Renal cortical epithelial cell (primary cell): ENCODE data around the gene DBNL. TPM values are rescaled to one million over a fixed set of nuclear protein-coding genes. Genes with fewer than 3 reads are reported as not detected.

Experiments
- DNase-seq: peaks from one replicate; pipeline ENCODE4 v3.0.0-alpha.2; 2011; ENCODE audit warnings: low read depth
- total RNA-seq: library from RNA; depleted of rRNA; stranded (reverse); fragments of >200 nt; gene quantifications from 2 replicates; pipeline ENCODE4 v1.2.3, GENCODE V29; 2014

DBNL gene
- total RNA-seq, 1 donor from 2014 or later = 158 TPM

GRCh38 chr7:44043902-44044301 is 600 bp upstream of the DBNL start:
- no peak for DNase-seq

DNA sequence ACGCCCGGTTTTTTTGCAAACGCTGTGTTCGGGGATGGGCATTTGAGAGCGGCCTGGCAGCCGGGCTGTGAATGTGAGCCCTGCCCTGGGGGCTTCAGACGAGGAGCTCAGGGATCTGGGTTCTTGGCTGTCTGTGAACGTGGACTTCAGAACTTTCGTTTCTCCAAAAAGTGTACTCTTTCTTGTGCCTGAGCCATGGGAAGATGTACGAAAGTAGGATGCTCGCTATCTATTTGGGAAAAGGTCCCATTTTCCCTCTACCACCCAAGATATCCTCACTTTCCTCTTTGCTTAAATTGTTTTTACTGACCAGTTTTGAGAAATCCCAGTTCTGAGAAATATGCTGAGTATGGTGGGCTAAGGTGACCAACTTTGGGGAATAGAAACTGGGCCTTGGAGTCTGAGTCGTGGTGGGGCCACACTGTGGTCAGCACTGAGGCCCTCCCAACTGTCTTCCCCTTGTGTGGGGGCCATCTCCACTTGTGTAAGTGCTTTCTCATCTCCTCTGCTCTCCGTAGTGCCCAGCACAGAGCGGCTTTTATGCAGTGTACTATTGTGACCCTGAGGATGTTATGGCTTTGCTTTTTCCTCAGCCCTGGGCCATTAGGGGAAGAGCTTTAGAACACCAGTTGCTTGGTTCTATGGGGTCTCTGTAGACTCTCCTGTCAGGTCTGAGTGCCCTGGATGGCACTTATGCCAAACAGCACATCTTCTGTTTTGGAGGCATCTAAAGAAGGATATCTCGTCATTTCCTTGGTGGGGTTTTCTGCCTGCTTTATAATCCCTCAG is 918 bp downstream of the DBNL start:
- no peak for DNase-seq

GRCh38 chr7:44046321-44047061 is 2.0 kb downstream of the DBNL start:
- DNase-seq = no peak

DNA sequence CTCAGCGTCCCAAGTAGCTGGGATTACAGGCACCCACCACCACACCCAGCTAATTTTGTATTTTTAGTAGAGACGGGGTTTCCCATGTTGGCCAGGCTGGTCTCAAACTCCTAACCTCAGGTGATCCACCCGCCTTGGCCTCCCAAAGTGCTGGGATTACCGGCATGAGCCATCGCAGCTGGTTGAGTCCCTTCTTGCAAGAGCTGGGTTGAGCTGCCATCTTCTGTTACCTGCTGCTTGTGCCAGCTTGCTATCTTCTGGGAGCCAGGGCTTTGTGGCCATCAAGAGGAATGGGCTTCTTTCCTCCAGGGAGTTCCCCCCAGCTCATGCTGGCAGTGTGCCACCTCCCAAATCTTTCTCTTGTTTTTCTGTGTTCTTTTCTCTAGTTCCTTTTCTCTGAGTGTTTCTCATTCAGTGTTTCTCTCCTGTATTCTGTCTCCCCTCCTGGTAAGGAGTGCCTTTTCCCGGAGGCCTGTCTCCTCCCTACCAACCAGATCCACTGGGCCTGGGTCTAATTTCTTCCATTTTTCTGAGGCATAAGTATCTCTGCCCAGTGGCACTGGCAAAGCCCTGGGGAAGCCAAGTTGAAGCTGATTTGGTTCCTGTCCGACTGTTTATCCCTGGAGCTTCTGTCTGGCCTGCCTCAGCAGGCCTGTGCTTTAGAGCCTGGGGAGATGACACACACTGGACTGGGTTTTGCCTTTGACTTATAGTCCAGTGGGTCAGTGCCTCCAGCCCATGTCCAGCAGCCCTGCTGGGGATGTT is 3.7 kb downstream of the DBNL start:
- no peak for DNase-seq

- no peak for DNase-seq
These were observed 5.8 kb downstream of the DBNL start for GRCh38 chr7:44050121-44050914.

DNA sequence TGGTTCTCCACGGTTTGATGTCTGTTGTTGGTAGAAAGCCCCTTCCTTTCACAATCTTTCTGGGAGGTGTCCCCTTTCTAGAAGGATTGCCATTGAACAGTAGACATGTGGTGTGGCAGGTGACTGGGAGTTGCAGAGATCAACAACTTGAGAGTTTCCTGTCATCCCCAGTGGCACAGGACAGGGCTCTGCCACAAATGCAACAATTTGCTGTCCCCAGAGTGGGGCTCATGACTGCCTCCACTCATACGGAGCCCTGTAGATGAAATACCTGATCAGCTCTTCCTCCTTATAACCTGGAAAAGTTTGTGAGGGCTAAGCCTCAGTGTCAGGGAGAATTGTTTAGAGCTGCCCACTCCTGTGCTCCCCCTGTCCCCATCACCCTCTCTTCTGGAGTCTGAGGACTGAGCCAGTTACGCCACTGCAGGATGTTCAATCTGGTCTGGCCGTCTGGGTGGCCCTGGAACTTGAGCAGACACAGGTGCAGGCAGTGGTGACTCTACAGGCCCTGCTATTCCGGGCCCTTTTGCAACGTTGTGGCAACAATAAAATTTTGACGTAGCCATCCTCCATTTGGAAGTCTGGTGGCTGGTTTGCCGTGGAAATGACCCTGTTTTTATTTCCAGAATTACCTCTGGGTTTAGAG is 6.5 kb downstream of the DBNL start:
- DNase-seq = no peak

DNA sequence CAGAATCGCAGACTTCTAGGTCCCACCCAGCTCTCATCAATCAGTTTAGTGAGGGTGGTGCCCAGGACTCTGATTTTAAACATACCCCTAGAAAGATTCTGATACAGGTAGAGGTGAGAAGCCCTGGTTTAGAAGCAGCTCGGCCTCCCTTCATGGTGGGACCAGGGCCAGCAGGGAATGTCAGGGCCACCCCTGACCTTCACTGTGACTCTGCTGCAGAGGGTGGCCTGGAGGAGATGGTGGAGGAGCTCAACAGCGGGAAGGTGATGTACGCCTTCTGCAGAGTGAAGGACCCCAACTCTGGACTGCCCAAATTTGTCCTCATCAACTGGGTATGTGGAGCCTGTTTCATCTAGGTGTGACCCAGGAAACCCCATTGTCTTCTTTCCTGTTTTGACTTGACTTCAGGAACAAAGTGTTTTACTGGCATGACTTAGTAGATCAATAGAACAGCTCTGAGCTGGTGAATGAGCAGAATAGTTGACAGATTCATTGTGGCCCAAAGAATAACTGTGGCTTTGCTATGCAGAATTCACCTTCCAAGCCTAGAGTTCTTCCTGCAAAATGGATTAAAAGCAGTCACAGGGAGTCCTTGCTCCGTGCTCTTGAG is 7.2 kb downstream of the DBNL start:
- no peak for DNase-seq

DNA sequence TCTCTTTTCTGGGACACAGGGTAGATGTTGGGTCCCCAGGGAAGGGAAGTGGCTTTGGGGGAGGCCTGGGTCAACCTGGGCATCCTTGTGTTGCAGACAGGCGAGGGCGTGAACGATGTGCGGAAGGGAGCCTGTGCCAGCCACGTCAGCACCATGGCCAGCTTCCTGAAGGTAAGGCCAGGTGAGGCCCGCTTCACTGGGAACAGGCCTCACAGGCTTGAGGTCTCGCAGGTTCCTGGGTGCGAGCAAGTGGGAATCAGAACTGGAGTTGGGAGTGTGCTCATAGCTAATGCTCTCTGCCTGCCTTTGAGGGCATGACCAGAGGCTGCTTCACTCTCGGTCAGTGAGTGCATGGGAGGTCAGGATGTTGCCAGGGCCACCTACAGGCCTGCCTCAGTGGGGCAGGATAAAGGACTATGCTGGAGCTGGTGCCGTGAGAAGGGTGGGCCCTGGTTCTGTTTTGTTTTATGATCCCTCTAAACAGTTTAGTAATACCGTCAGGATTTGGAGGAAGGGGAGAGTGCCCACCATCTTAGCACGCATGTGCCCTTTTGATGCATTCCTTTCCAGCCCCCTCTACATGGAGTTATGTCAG is 8.4 kb downstream of the DBNL start:
- no peak for DNase-seq

DNA sequence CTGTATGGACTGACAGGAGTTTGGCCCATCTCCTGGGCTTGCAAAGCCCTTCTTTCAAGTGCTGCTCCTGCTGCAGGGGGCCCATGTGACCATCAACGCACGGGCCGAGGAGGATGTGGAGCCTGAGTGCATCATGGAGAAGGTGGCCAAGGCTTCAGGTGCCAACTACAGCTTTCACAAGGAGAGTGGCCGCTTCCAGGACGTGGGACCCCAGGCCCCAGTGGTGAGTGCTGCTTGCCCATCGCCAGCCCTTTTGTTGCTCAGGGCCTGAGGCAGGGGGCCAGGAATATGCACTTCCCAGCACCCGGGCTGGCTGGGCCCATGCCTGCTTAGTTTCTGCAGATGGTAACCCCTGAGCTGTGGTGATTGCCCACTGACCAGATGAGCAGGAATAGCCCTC is 12.2 kb downstream of the DBNL start:
- no peak for DNase-seq

- DNase-seq = no peak
These were observed 12.8 kb downstream of the DBNL start for GRCh38 chr7:44057181-44057848.

- DNase-seq = no peak
These were observed 13.6 kb downstream of the DBNL start for GRCh38 chr7:44057849-44058758.

GRCh38 chr7:44058759-44059218 is 14.3 kb downstream of the DBNL start:
- DNase-seq = no peak

DNA sequence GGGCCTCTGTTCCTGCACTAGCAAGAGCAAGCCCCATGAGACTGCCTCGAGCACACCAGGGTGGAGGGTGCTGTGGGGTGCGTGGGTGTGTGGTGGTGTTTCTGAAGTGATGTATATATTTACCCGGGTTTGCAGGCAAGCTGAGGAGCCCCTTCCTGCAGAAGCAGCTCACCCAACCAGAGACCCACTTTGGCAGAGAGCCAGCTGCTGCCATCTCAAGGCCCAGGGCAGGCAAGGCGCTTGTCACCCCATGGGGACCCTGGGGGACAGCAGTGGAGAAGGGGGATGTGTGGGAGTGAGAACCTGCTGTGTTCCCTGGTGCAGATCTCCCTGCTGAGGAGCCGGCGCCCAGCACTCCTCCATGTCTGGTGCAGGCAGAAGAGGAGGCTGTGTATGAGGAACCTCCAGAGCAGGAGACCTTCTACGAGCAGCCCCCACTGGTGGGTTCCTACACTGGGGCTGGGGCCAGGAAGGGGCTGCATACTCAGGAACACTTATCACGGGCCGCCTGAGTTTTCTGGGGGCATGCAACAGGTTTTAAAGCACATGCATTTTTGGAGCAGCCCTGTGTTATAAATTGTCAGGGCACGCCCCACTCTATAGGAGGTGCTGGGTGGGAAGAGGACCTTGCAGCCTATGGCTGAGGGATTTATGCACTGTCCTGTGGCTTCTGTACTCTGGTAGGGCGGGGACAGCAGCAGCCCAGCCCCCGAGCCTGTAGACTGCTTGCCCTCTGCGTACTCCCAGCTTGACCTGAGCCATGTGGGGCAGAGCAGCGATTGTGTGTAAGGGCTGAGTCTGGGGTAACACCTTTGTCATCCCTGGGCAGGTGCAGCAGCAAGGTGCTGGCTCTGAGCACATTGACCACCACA is 15.0 kb downstream of the DBNL start:
- DNase-seq = no peak

GRCh38 chr7:44060091-44060947 is 15.8 kb downstream of the DBNL start:
- DNase-seq = no peak

GRCh38 chr7:44060948-44061644 is 16.6 kb downstream of the DBNL start:
- DNase-seq = no peak

- DNase-seq = no peak
These were observed 17.2 kb downstream of the DBNL start for GRCh38 chr7:44061645-44062179.
